Measurements from ENCODE around the gene FUZ.

- no peak for TF ChIP-seq CTCF (IDR thresholded peaks at IDR 0.05)
- TF ChIP-seq EP300 (IDR thresholded peaks at IDR 0.05) = no peak
- TF ChIP-seq POLR2A (IDR thresholded peaks at IDR 0.05) = no peak
These were observed 5.8 kb downstream of the FUZ start for GRCh38 chr19:49807058-49807903.

All from ovary (tissue), 3 donors.